PC-3 (cell line): Measurements from ENCODE around the gene NUBPL. TPM values are rescaled to one million over a fixed set of nuclear protein-coding genes. Genes with fewer than 3 reads are reported as not detected.

ENCODE experiments used
- ATAC-seq: fragments of 200-7000 bp; cut with Tn5 transposase; 2 replicates; pipeline ENCODE4 v1.9.1; 2020; ENCODE audit warnings: mild to moderate bottlenecking, moderate library complexity
- BruUV-seq: library from RNA; stranded (reverse); fragments of 400-500 nt; replicated peaks from 2 replicates; lab custom pipeline; 2021; lab: Mats Ljungman, UMichigan
- CTCF ChIA-PET: fragments of 300-600 bp; sonication (Branson Sonifier 250); formaldehyde crosslinking; loops from one replicate; lab custom pipeline; 2022; ENCODE audit warnings: antibody characterized with exemption; lab: Charles Lee
- POLR2A ChIA-PET: fragments of 300-600 bp; sonication (Branson Sonifier 250); formaldehyde crosslinking; loops from one replicate; lab custom pipeline; 2022; ENCODE audit warnings: antibody characterized with exemption; ENCODE audit not compliant: unreplicated experiment; lab: Charles Lee
- DNase-seq: peaks from one replicate; pipeline ENCODE4 v3.0.0-alpha.2; 2015
- H2AFZ ChIP-seq: fragments of 300-600 bp; sonication (generic); 2 replicates; pipeline ENCODE4 v1.6.0; 2016; ENCODE audit warnings: antibody characterized with exemption, low read length
- H3F3A ChIP-seq: fragments of 300-600 bp; sonication (generic); one replicate; pipeline ENCODE4 v1.6.0; 2017; ENCODE audit warnings: antibody characterized with exemption, low read length, control low read depth, mild to moderate bottlenecking; ENCODE audit not compliant: unreplicated experiment
- H3K27ac ChIP-seq: fragments of 300-600 bp; sonication (generic); 2 replicates; pipeline ENCODE4 v1.5.1; 2016; ENCODE audit warnings: mild to moderate bottlenecking, low read length
- H3K27me3 ChIP-seq: fragments of 300-600 bp; sonication (generic); 2 replicates; pipeline ENCODE4 v1.6.1; 2016; ENCODE audit warnings: low read length, mixed read lengths
- H3K36me3 ChIP-seq: fragments of 300-600 bp; sonication (generic); 2 replicates; pipeline ENCODE4 v1.6.1; 2016; ENCODE audit warnings: low read depth, mixed run types, low read length, mixed read lengths
- H3K4me1 ChIP-seq: fragments of 300-600 bp; sonication (generic); 2 replicates; pipeline ENCODE4 v1.5.1; 2016; ENCODE audit warnings: low read length; ENCODE audit not compliant: insufficient read depth
- H3K4me2 ChIP-seq: fragments of 300-600 bp; sonication (generic); 2 replicates; pipeline ENCODE4 v1.6.0; 2016; ENCODE audit warnings: low read length
- H3K4me3 ChIP-seq: fragments of 300-600 bp; sonication (generic); 2 replicates; pipeline ENCODE4 v1.5.1; 2016; ENCODE audit warnings: mild to moderate bottlenecking, low read length, mixed read lengths
- H3K79me2 ChIP-seq: fragments of 300-600 bp; sonication (generic); 2 replicates; pipeline ENCODE4 v1.6.1; 2017; ENCODE audit warnings: low read length, mixed read lengths
- H3K9ac ChIP-seq: fragments of 300-600 bp; sonication (generic); 2 replicates; pipeline ENCODE4 v1.6.0; 2016; ENCODE audit warnings: mild to moderate bottlenecking, low read length
- H3K9me2 ChIP-seq: fragments of 300-600 bp; sonication (generic); replicated peaks from 2 replicates; pipeline ENCODE4 v1.6.1; 2016; ENCODE audit warnings: mixed run types, low read length, mixed read lengths
- H3K9me3 ChIP-seq: fragments of 300-600 bp; sonication (generic); 2 replicates; pipeline ENCODE4 v1.6.1; 2016; ENCODE audit warnings: low read length, mixed read lengths
- H4K20me1 ChIP-seq: fragments of 300-600 bp; sonication (generic); 2 replicates; pipeline ENCODE4 v1.6.1; 2016; ENCODE audit warnings: low read length, mixed read lengths
- CTCF ChIP-seq: fragments of 300-600 bp; sonication (generic); conservative IDR thresholded peaks from 2 replicates; pipeline ENCODE4 v1.5.1; 2017; ENCODE audit warnings: antibody characterized with exemption, low read depth, mild to moderate bottlenecking, low read length
- EZH2 ChIP-seq: fragments of 300-600 bp; sonication (generic); IDR thresholded peaks from one replicate; pipeline ENCODE4 v1.6.1; 2017; ENCODE audit warnings: antibody characterized with exemption, mild to moderate bottlenecking, low read length; ENCODE audit not compliant: unreplicated experiment
- EZH2phosphoT487 ChIP-seq: fragments of 300-600 bp; sonication (generic); IDR thresholded peaks from 2 replicates; pipeline ENCODE4 v1.6.1; 2018; ENCODE audit warnings: mild to moderate bottlenecking, antibody characterized with exemption, low read length, borderline replicate concordance
- intact Hi-C: fragments of 100-400 bp; cut with micrococcal nuclease; formaldehyde crosslinking; loops from 2 replicates; pipeline ENCODE4 v1.9.0; 2023
- total RNA-seq: library from RNA; depleted of rRNA; stranded (reverse); fragments of >200 nt; gene quantifications from 2 replicates; pipeline ENCODE4 v1.2.3, GENCODE V29; 2014

Gene NUBPL
- total RNA-seq, 1 experiment from 2014 or later = 14.9 TPM

DNA sequence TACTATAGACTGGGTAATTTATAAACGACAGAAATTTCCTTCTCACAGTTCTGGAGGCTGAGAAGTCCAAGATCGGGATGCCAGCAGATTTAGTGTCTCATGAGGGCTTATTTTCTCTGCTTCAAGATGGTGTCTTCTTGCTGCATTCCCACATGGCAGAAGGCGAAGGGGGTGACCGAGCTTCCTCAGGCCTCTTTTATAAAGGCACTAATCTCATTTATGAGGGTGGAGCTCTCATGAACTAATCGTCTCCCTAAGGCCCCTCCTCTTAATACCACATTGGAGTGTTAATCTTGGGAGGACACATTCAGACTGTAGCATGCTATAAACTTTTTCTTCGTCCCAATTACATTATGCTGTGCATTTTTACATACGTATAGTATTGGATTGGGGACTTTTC, 315.5 kb downstream of the NUBPL start:
- ChIA-PET POLR2A (no interaction called here), CTCF (no interaction called here)
- Histone ChIP-seq H4K20me1 (no peaks in the 10 kb centered on the region), H3K27me3 (no peaks in the 10 kb centered on the region), H3K9me2 (no peaks in the 10 kb centered on the region), H3K4me3 (no peak overlapping the region), H3K9me3 (no peaks in the 10 kb centered on the region), H3K4me2 (no peak overlapping the region), H2AFZ (no peak overlapping the region), H3K4me1 (peaks cover 14% of the 10 kb centered on the region), H3K36me3 (no peaks in the 10 kb centered on the region), H3F3A (no peaks in the 10 kb centered on the region), H3K27ac (no peak overlapping the region), H3K79me2 (no peaks in the 10 kb centered on the region), H3K9ac (no peak overlapping the region)
- intact Hi-C loops = no loop called here
- no TSS peak for BruUV-seq
- ATAC-seq (no peak), DNase-seq (no peak)
- TF ChIP-seq CTCF (no peak), EZH2phosphoT487 (no peak), EZH2 (no peak)

DNA sequence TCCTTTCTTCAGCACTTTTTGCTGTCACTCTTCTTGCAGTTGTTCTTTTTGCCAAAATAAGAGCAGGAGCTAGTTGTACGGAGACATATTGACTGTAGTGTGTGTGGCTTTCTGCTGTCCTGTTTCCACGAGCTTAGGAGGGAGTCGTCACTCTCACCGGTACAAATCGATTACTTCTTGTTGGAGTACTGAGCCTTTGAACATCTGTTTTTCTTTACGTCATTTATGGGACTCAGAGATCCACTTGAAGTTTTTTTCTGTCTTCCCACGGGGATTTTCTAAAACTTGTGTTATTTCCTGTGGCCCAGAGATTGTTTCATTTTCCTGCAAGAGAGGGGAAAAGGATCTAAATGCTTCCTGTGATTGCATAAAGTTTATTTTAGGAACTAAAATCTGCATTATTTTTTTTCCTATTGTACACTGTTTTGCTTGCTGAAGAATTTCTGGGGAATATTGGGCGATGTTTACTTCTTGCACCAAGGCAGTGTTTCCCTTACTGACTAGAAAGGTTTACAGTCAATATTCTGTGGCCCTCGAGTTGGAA, 316.1 kb downstream of the NUBPL start:
- Histone ChIP-seq H3K9me2 (no peaks in the 10 kb centered on the region), H3K36me3 (no peaks in the 10 kb centered on the region), H3K4me1 (peaks cover 19% of the 10 kb centered on the region), H3K4me3 (no peak overlapping the region), H3K9ac (no peak overlapping the region), H2AFZ (no peak overlapping the region), H3K9me3 (no peaks in the 10 kb centered on the region), H3K4me2 (no peak overlapping the region), H3F3A (no peaks in the 10 kb centered on the region), H3K27me3 (no peaks in the 10 kb centered on the region), H3K79me2 (no peaks in the 10 kb centered on the region), H4K20me1 (no peaks in the 10 kb centered on the region), H3K27ac (no peak overlapping the region)
- TF ChIP-seq CTCF = no peak
- TF ChIP-seq EZH2phosphoT487 = no peak
- no peak for TF ChIP-seq EZH2
- POLR2A ChIA-PET = interaction anchor here (0.7 kb wide), 1 partner anchor 322 kb away, joined by 4 read pairs; no protein-coding TSS in a partner anchor
- DNase-seq (no peak), ATAC-seq (no peak)
- intact Hi-C loops = no loop called here
- CTCF ChIA-PET = no interaction called here
- BruUV-seq = no TSS peak

DNA sequence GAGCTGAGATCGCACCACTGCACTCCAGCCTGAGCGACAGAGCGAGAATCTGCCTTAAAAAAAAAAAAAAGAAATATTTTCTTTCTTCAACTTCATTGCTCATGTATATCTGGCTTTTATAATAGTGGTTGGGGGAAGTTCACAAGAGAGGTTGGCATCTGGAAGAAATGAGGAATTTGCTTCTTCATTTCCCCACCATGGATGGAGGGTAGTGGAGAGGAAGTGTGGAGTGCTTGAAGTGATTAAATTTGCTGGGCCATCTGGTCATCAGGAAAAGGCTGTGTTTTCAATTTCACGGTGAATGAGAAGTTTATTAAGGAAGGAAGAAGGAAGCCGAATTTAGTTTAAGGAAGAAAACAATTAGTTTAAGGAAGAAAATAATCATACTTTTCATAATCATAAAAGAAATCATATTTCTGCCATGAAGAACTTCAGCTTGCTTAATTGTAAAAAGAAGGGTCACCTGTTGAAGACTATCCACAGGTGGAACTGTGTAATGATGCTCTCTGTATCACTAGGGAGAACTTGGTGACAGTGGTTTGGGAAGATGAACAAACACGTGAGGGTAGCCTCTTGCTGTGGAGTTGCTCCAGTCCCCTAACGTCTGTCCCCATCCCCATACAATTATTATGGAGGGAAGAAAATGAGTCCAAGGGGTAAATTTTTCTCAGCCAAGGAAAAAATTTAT, 318.6 kb downstream of the NUBPL start:
- no TSS peak for BruUV-seq
- Histone ChIP-seq H3K4me2 (no peak overlapping the region), H3F3A (no peaks in the 10 kb centered on the region), H3K9ac (no peak overlapping the region), H3K9me2 (no peaks in the 10 kb centered on the region), H3K27me3 (no peaks in the 10 kb centered on the region), H3K36me3 (no peaks in the 10 kb centered on the region), H2AFZ (no peak overlapping the region), H3K9me3 (no peaks in the 10 kb centered on the region), H3K79me2 (no peaks in the 10 kb centered on the region), H3K4me1 (peaks cover 26% of the 10 kb centered on the region), H4K20me1 (no peaks in the 10 kb centered on the region), H3K27ac (no peak overlapping the region), H3K4me3 (no peak overlapping the region)
- CTCF ChIA-PET = no interaction called here
- POLR2A ChIA-PET = no interaction called here
- no peak for ATAC-seq
- TF ChIP-seq EZH2 (no peak), EZH2phosphoT487 (no peak), CTCF (no peak)
- DNase-seq = no peak
- intact Hi-C loops = no loop called here
